GM23338 (cell line): ENCODE data around the gene PDLIM5. TPM values are rescaled to one million over a fixed set of nuclear protein-coding genes. Genes with fewer than 3 reads are reported as not detected.

Experiments
- ATAC-seq: fragments of 200-7000 bp; cut with Tn5 transposase; 3 replicates; pipeline ENCODE4 v1.9.1; 2020
- DNase-seq: peaks from one replicate; pipeline ENCODE4 v3.0.0-alpha.2; 2015; ENCODE audit warnings: low spot score
- H2AFZ ChIP-seq: fragments of 200-600 bp; sonication (generic); 2 replicates; pipeline ENCODE4 v1.8.0; 2016; ENCODE audit warnings: antibody characterized with exemption, mild to moderate bottlenecking, moderate library complexity
- H3F3A ChIP-seq: fragments of 200-600 bp; sonication (generic); replicated peaks from 2 replicates; pipeline ENCODE4 v1.8.0; 2017; ENCODE audit warnings: antibody characterized with exemption, mixed run types, low read depth
- H3K27ac ChIP-seq: fragments of 200-600 bp; sonication (generic); 2 replicates; pipeline ENCODE4 v1.6.1; 2016; ENCODE audit warnings: low read depth
- H3K27me3 ChIP-seq: fragments of 200-600 bp; sonication (generic); 2 replicates; pipeline ENCODE4 v1.8.0; 2016; ENCODE audit warnings: mild to moderate bottlenecking, mixed run types, moderate library complexity; ENCODE audit not compliant: insufficient read depth
- H3K36me3 ChIP-seq: fragments of 200-600 bp; sonication (generic); 2 replicates; pipeline ENCODE4 v1.8.0; 2016; ENCODE audit warnings: mild to moderate bottlenecking; ENCODE audit not compliant: insufficient read depth
- H3K4me1 ChIP-seq: fragments of 200-600 bp; sonication (generic); 2 replicates; pipeline ENCODE4 v1.8.0; 2016; ENCODE audit warnings: mild to moderate bottlenecking, moderate library complexity; ENCODE audit not compliant: insufficient read depth
- H3K4me2 ChIP-seq: fragments of 200-600 bp; sonication (generic); 2 replicates; pipeline ENCODE4 v1.7.1; 2017; ENCODE audit warnings: mixed run types
- H3K4me3 ChIP-seq: fragments of 200-600 bp; sonication (generic); 2 replicates; pipeline ENCODE4 v1.6.1; 2016; ENCODE audit warnings: mixed run types
- H3K79me2 ChIP-seq: fragments of 200-600 bp; sonication (generic); replicated peaks from 2 replicates; pipeline ENCODE4 v1.8.0; 2017; ENCODE audit warnings: mild to moderate bottlenecking; ENCODE audit not compliant: insufficient read depth
- H3K9me2 ChIP-seq: fragments of 200-600 bp; sonication (generic); 2 replicates; pipeline ENCODE4 v1.8.0; 2017; ENCODE audit not compliant: insufficient read depth
- H4K20me1 ChIP-seq: fragments of 200-600 bp; sonication (generic); replicated peaks from 2 replicates; pipeline ENCODE4 v1.8.0; 2017; ENCODE audit warnings: mild to moderate bottlenecking; ENCODE audit not compliant: insufficient read depth
- H3K27ac Mint-ChIP-seq: 2 replicates; pipeline ENCODE4 v1.8.0; 2020; ENCODE audit warnings: inconsistent platforms, mild to moderate bottlenecking, moderate library complexity, mixed read lengths
- H3K27me3 Mint-ChIP-seq: 3 replicates; pipeline ENCODE4 v1.8.0; 2022; ENCODE audit warnings: low read depth, mild to moderate bottlenecking, moderate library complexity, mixed read lengths, inconsistent platforms; ENCODE audit not compliant: insufficient read depth, poor library complexity
- H3K36me3 Mint-ChIP-seq: 3 replicates; pipeline ENCODE4 v1.8.0; 2021; ENCODE audit warnings: low read depth, mild to moderate bottlenecking, inconsistent platforms, moderate library complexity, mixed read lengths
- H3K4me1 Mint-ChIP-seq: 3 replicates; pipeline ENCODE4 v1.8.0; 2020; ENCODE audit warnings: mild to moderate bottlenecking, inconsistent platforms, mixed read lengths
- H3K4me3 Mint-ChIP-seq: 3 replicates; pipeline ENCODE4 v1.8.0; 2021; ENCODE audit warnings: moderate library complexity, mild to moderate bottlenecking, inconsistent platforms, mixed read lengths
- H3K9me3 Mint-ChIP-seq: 3 replicates; pipeline ENCODE4 v1.8.0; 2020; ENCODE audit warnings: moderate library complexity, mild to moderate bottlenecking, inconsistent platforms, mixed read lengths
- CREB1 ChIP-seq: fragments of 250-450 bp; sonication (Bioruptor Pico); IDR thresholded peaks from 2 replicates; pipeline ENCODE4 v1.5.0; 2020; ENCODE audit warnings: low read depth, mild to moderate bottlenecking, moderate library complexity
- EZH2 ChIP-seq: fragments of 200-600 bp; sonication (generic); IDR thresholded peaks from one replicate; pipeline ENCODE4 v1.8.0; 2017; ENCODE audit warnings: antibody characterized with exemption, mild to moderate bottlenecking, low read depth; ENCODE audit not compliant: unreplicated experiment
- JUNB ChIP-seq: IDR thresholded peaks from one replicate; pipeline ENCODE4 v1.6.1; 2016; ENCODE audit warnings: antibody characterized with exemption; ENCODE audit not compliant: unreplicated experiment
- POLR2AphosphoS5 ChIP-seq: IDR thresholded peaks from 2 replicates; pipeline ENCODE4 v1.6.1; 2016; ENCODE audit warnings: antibody characterized with exemption, low read depth
- ZNF331 ChIP-seq: fragments of 250-450 bp; sonication (Bioruptor Pico); IDR thresholded peaks from 2 replicates; pipeline ENCODE4 v1.5.0; 2020; ENCODE audit warnings: low read depth, mild to moderate bottlenecking, moderate library complexity
- polyA plus RNA-seq: library from polyadenylated mRNA; unstranded; fragments of >200 nt; fragmentation: Nextera tagmentation; extraction: Ambion mirVana; gene quantifications from 2 replicates; pipeline ENCODE4 v1.2.1, GENCODE V29; 2016
- total RNA-seq: library from RNA; depleted of rRNA; stranded (reverse); fragments of >200 nt; shearing (Covaris generic); gene quantifications from 2 replicates; pipeline ENCODE4 v1.2.3, GENCODE V29; 2014
- TF ChIP-seq, protein P1 (sequence below): fragments of 250-450 bp; sonication (Bioruptor Pico); IDR thresholded peaks from 2 replicates; pipeline ENCODE4 v1.5.0; 2020; ENCODE audit warnings: mild to moderate bottlenecking, moderate library complexity
- TF ChIP-seq, protein P2 (sequence below): IDR thresholded peaks from 2 replicates; pipeline ENCODE4 v1.6.1; 2016; ENCODE audit warnings: antibody characterized with exemption

PDLIM5 gene
- total and polyA plus RNA-seq, 2 experiments from 2014 or later = 45.2 to 53.0 TPM

DNA sequence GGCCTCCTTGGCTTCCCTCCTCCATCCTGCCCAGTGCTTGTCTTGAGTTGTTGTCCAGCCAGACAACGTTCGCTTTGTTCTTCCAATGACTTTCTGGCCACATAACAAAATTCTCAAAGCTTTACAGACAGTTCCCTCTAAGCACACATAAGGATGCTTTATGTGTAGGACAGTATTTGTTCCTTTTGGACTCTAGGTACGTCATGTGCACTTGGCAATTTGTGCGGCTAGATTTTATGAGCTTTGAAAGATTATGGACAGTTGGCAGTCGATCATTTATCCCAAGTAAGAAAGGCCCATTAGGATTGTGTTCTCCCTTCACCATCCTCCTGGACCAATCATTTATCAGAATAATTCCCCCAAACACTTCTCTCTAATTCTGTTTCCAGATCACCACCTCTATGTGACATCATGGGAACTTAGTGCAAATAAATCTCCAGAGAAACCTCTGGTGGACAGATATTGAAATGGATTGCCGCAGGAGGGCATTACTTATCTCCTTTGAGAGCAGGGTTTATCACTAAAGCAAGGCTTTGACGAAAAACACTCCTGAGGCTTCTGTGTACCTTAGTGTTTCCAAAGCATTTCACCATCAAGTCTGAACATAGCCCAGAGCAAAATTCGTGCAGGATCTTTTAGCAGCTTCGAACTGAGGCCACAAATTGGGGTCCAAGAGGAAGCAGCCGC lies 228.6 kb downstream of the PDLIM5 start:
- H3K4me2 ChIP-seq = no peak overlapping the region
- ATAC-seq (no peak), DNase-seq (no peak)
- H3F3A ChIP-seq = no peaks in the 10 kb centered on the region
- 0 out of 2 replicates have a peak overlapping the region, but pooled peaks have one; percentile 18 for H2AFZ ChIP-seq
- Mint-ChIP-seq H3K4me3 (no peak overlapping the region), H3K4me1 (peaks cover 4% of the 10 kb centered on the region), H3K9me3 (no peaks in the 10 kb centered on the region), H3K27ac (no peak overlapping the region), H3K27me3 (no peaks in the 10 kb centered on the region), H3K36me3 (no peaks in the 10 kb centered on the region)
- TF ChIP-seq CREB1 (CRISPR knock-in tag) = no peak
- TF ChIP-seq JUNB = no peak
- TF ChIP-seq, protein P1, sequence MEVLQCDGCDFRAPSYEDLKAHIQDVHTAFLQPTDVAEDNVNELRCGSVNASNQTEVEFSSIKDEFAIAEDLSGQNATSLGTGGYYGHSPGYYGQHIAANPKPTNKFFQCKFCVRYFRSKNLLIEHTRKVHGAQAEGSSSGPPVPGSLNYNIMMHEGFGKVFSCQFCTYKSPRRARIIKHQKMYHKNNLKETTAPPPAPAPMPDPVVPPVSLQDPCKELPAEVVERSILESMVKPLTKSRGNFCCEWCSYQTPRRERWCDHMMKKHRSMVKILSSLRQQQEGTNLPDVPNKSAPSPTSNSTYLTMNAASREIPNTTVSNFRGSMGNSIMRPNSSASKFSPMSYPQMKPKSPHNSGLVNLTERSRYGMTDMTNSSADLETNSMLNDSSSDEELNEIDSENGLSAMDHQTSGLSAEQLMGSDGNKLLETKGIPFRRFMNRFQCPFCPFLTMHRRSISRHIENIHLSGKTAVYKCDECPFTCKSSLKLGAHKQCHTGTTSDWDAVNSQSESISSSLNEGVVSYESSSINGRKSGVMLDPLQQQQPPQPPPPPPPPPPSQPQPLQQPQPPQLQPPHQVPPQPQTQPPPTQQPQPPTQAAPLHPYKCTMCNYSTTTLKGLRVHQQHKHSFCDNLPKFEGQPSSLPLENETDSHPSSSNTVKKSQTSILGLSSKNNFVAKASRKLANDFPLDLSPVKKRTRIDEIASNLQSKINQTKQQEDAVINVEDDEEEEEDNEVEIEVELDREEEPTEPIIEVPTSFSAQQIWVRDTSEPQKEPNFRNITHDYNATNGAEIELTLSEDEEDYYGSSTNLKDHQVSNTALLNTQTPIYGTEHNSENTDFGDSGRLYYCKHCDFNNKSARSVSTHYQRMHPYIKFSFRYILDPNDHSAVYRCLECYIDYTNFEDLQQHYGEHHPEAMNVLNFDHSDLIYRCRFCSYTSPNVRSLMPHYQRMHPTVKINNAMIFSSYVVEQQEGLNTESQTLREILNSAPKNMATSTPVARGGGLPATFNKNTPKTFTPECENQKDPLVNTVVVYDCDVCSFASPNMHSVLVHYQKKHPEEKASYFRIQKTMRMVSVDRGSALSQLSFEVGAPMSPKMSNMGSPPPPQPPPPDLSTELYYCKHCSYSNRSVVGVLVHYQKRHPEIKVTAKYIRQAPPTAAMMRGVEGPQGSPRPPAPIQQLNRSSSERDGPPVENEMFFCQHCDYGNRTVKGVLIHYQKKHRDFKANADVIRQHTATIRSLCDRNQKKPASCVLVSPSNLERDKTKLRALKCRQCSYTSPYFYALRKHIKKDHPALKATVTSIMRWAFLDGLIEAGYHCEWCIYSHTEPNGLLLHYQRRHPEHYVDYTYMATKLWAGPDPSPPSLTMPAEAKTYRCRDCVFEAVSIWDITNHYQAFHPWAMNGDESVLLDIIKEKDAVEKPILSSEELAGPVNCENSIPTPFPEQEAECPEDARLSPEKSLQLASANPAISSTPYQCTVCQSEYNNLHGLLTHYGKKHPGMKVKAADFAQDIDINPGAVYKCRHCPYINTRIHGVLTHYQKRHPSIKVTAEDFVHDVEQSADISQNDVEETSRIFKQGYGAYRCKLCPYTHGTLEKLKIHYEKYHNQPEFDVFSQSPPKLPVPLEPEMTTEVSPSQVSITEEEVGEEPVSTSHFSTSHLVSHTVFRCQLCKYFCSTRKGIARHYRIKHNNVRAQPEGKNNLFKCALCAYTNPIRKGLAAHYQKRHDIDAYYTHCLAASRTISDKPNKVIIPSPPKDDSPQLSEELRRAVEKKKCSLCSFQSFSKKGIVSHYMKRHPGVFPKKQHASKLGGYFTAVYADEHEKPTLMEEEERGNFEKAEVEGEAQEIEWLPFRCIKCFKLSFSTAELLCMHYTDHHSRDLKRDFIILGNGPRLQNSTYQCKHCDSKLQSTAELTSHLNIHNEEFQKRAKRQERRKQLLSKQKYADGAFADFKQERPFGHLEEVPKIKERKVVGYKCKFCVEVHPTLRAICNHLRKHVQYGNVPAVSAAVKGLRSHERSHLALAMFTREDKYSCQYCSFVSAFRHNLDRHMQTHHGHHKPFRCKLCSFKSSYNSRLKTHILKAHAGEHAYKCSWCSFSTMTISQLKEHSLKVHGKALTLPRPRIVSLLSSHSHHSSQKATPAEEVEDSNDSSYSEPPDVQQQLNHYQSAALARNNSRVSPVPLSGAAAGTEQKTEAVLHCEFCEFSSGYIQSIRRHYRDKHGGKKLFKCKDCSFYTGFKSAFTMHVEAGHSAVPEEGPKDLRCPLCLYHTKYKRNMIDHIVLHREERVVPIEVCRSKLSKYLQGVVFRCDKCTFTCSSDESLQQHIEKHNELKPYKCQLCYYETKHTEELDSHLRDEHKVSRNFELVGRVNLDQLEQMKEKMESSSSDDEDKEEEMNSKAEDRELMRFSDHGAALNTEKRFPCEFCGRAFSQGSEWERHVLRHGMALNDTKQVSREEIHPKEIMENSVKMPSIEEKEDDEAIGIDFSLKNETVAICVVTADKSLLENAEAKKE (CRISPR knock-in tag) = no peak
- TF ChIP-seq POLR2AphosphoS5 = no peak
- no peak for TF ChIP-seq ZNF331 (CRISPR knock-in tag)
- TF ChIP-seq, protein P2, sequence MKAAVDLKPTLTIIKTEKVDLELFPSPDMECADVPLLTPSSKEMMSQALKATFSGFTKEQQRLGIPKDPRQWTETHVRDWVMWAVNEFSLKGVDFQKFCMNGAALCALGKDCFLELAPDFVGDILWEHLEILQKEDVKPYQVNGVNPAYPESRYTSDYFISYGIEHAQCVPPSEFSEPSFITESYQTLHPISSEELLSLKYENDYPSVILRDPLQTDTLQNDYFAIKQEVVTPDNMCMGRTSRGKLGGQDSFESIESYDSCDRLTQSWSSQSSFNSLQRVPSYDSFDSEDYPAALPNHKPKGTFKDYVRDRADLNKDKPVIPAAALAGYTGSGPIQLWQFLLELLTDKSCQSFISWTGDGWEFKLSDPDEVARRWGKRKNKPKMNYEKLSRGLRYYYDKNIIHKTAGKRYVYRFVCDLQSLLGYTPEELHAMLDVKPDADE = no peak
- TF ChIP-seq EZH2 = no peak
- H3K9me2 ChIP-seq = no peaks in the 10 kb centered on the region
- no peaks in the 10 kb centered on the region; the same call in 1 of the 2 replicates for H3K4me1 ChIP-seq
- no peaks in the 10 kb centered on the region for H3K36me3 ChIP-seq
- H3K4me3 ChIP-seq = no peak overlapping the region
- H3K79me2 ChIP-seq = no peaks in the 10 kb centered on the region
- H3K27me3 ChIP-seq = no peaks in the 10 kb centered on the region
- H4K20me1 ChIP-seq = no peaks in the 10 kb centered on the region
- no peak overlapping the region for H3K27ac ChIP-seq
